BLaER1 (cell line): ENCODE data around the gene STX1A.

ENCODE experiments used
- H3K27ac ChIP-seq: shearing (Covaris generic); formaldehyde crosslinking; 2 replicates; pipeline ENCODE4 v1.8.1; 2022
- H3K27me3 ChIP-seq: shearing (Covaris generic); formaldehyde crosslinking; 2 replicates; pipeline ENCODE4 v1.8.1; 2022
- H3K36me3 ChIP-seq: shearing (Covaris generic); formaldehyde crosslinking; 2 replicates; pipeline ENCODE4 v1.8.1; 2022
- H3K4me1 ChIP-seq: shearing (Covaris generic); formaldehyde crosslinking; 2 replicates; pipeline ENCODE4 v1.8.1; 2022
- H3K4me2 ChIP-seq: shearing (Covaris generic); formaldehyde crosslinking; 2 replicates; pipeline ENCODE4 v1.8.1; 2022
- H3K4me3 ChIP-seq: shearing (Covaris generic); formaldehyde crosslinking; 2 replicates; pipeline ENCODE4 v1.8.1; 2022
- H3K9ac ChIP-seq: shearing (Covaris generic); formaldehyde crosslinking; 2 replicates; pipeline ENCODE4 v1.8.1; 2022
- H3K9me3 ChIP-seq: shearing (Covaris generic); formaldehyde crosslinking; 2 replicates; pipeline ENCODE4 v1.8.1; 2022
- H4K20me1 ChIP-seq: shearing (Covaris generic); formaldehyde crosslinking; 2 replicates; pipeline ENCODE4 v1.8.1; 2022
- Cebpa-rat ChIP-seq: shearing (Covaris generic); IDR thresholded peaks from 2 replicates; pipeline ENCODE4 v1.8.1; 2022

STX1A gene

DNA sequence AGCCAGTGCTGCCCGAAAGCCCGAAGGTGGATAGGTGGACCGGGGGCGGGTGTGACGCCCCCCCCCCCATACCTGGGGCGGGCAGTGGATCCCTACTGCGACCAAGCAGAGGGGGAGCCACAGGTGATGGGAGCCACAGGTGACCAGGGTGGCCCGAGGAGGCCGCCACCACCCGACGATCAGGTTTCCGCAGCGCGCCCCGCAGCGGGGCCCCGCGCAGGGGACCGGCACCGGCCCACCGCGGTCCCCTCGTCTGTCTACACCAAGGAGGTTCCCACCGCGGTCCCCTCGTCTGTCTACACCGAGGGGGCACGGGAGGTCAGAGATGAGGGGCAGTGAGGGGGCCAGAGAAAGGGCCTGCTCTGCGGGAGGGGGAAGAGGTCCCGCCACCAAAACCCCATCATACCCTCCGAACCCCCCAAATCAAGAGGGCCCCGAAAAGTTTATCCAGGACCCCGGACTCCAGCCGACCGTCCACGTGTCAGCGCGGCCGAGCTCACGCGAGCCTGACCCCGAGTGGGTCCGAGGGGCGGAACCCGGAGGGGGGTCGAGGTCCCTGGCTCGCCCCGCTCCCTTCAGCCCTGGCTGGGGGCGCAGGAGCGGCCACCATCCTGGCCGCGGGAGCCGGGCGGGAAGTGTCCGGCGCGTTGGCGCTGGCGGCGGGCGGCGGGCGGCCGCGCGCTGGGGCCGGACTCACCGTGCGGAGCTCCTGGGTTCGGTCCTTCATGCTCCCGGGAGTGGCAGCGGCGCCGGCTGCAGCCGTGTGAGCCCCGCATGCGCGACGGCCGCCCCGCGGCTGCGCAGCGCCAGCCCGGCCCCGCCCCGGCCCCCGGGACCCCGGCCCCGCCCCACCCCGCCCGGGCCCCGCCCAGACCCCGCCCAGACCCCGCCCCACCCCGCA is at the start of gene STX1A:
TSS of gene STX1A (minus strand) at position 765 of the 901 bp plus-strand sequence. CDS start at position 727, 38 bp downstream.
- Histone ChIP-seq H3K9me3 (no peaks in the 10 kb centered on the region), H3K4me2 (peak within 1 kb of the TSS; percentile 100), H3K4me1 (peaks cover 73% of the 10 kb centered on the region), H3K27ac (no peak within 1 kb of the TSS), H4K20me1 (peaks cover 70% of the 10 kb centered on the region), H3K9ac (peak within 1 kb of the TSS; percentile 50; the same call in 1 of the 2 replicates), H3K4me3 (peak within 1 kb of the TSS; percentile 75), H3K36me3 (no peaks in the 10 kb centered on the region), H3K27me3 (peaks cover 65% of the 10 kb centered on the region)
- no peak for TF ChIP-seq Cebpa-rat

DNA sequence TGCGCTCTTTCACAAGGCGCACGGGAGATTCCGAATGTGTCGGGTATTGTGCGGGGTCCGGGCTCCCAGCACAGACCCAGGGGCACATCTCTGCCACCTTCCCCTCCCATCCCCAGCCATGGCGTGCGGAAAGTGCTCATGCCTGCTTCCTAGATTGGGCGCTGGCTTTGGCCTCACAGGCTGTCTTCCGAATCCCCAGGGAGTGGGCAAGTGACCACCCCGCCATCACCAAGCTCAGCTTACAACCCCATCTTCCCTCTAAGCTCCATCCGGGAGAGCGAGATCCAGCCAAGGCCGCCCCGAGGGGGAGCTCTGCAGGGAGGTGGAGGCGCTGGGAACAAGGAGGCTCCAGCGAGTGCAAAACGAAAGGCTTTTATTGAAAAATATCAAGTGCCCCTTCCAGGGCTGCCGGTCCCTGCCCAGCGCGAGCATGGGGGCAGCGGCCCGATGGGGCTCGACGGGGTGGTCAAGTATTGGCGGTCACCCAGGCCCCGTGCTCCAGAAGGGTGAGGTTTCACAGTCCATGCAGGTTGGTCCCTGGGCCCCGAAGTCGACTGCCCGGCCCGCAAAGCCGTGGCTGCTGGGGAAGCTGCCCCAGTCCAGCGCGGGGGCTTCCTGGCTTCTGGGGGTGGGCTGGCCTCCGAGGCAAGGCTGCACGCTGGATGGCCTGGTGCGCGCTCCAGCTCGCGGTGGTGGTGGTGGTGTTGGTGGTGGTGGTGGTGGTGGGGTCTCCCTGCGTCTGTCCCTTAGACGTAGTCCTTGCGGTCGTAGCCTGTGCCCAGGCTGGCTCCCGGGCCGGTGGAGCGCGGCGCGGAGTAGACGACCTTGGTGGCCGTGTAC is 49.4 kb upstream of the STX1A start:
- no peak overlapping the region for H3K4me2 ChIP-seq
- H3K27ac ChIP-seq: no peak overlapping the region

DNA sequence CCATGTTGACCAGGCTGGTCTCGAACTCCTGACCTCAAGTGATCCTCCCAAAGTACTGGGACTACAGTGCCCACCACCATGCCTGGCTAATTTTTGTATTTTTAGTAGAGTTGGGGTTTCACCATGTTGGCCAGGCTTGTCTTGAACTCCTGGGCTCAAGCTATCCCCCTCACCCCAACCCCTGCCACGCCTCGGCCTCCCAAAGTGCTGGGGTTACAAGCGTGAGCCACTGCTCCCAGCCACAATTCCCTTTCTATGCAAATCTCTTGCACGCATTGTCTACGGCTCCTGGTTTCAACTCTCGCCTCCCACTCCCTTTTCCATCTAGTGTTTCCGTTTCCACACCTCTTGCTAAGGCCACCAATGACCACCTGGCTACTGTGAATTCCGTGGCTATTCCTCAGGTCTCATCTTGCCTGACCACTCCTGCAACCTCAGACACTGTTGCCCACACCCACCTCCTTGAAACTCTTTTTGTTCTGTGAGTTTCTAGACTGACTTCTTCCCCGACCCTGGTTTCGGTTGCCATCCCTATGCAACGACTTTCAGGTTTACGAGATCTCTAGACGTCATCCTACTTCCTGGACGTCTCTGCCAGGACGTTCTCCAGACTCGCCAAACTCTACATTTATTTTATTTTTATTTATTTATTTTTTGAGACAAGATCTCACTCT is 47.2 kb upstream of the STX1A start:
- TF ChIP-seq Cebpa-rat: no peak
- Histone ChIP-seq H3K9me3 (0 out of 2 replicates have a peak, but pooled peaks cover 11% of the 10 kb centered on the region), H3K9ac (no peak overlapping the region), H3K4me3 (no peak overlapping the region), H3K4me2 (no peak overlapping the region), H4K20me1 (no peaks in the 10 kb centered on the region), H3K27ac (no peak overlapping the region), H3K27me3 (peaks cover 23% of the 10 kb centered on the region), H3K36me3 (no peaks in the 10 kb centered on the region), H3K4me1 (peaks cover 14% of the 10 kb centered on the region)

More for the DNA sequence above, 49.4 kb upstream of the STX1A start:
- no peaks in the 10 kb centered on the region for H3K36me3 ChIP-seq
- H3K4me1 ChIP-seq: peaks cover 14% of the 10 kb centered on the region
- no peak overlapping the region for H3K9ac ChIP-seq
- no peak for TF ChIP-seq Cebpa-rat
- H3K27me3 ChIP-seq: peaks cover 23% of the 10 kb centered on the region
- no peaks in the 10 kb centered on the region for H4K20me1 ChIP-seq
- 0 out of 2 replicates have a peak, but pooled peaks cover 11% of the 10 kb centered on the region for H3K9me3 ChIP-seq
- no peak overlapping the region for H3K4me3 ChIP-seq

DNA sequence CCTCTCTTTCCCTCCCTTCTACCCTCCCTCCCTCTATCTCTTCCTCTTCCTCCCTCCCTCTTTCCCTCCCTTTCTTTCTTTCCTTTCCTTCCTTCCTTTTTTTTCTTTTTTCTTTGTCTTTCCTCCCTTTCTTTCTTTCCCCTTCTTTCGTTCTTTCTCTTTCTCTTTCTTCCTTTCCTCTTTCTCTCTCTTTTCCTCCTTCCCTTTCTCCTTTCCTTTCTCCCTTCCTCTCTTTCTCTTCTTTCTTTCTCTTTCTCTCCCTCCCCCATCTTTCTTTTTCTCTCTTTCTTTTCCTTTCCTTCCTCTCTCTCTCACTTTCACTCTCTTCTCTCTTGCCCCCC is 43.2 kb upstream of the STX1A start:
- H3K4me2 ChIP-seq: no peak overlapping the region
- no peak for TF ChIP-seq Cebpa-rat
- H3K27me3 ChIP-seq: no peaks in the 10 kb centered on the region
- H3K36me3 ChIP-seq: no peaks in the 10 kb centered on the region
- no peaks in the 10 kb centered on the region for H3K9me3 ChIP-seq
- H3K9ac ChIP-seq: no peak overlapping the region
- H3K27ac ChIP-seq: no peak overlapping the region
- no peaks in the 10 kb centered on the region for H3K4me1 ChIP-seq
- no peaks in the 10 kb centered on the region for H4K20me1 ChIP-seq
- no peak overlapping the region for H3K4me3 ChIP-seq

DNA sequence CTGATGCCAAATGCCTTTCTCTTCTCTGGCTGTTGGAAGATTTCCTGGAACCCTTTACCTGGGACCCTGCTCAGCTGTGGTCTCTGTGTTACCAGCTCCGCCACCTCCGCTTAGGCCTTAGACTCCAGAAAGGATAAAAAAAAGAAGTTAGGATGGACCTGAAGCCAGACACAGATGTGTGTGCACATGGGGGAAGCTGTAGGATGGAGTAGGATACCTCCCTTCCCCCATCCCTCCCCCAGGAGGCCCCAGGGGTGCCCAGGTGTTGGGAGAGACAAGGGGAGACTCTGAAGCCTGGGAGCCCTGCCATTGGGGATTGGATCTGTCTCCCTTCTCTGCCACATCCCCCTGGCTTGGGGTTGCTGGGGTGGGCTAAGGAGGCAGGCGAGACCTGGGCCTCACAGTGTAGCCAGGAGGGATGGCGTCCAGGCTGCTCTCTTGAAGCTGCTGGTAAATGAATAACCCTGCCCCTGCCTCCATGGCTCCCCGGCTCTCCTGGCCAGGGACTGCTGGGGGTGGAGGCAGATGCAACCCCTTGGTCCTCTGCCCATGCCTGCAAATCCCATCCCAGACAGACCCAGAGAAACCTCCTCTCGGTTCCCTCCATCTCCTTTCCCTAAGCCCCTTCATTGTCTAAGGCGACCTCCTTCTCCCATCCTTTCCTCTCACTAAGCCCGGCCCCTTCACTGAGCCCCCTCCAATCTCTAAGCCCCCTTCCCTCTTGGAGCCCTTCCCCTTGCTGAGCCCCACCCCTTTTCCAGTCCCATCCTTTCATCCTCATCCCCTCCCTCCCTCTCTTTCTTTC is 42.6 kb upstream of the STX1A start:
- Histone ChIP-seq H3K27me3 (no peaks in the 10 kb centered on the region), H3K9me3 (no peaks in the 10 kb centered on the region), H3K9ac (no peak overlapping the region), H3K4me1 (no peaks in the 10 kb centered on the region), H3K4me2 (no peak overlapping the region), H4K20me1 (no peaks in the 10 kb centered on the region), H3K36me3 (no peaks in the 10 kb centered on the region), H3K27ac (no peak overlapping the region), H3K4me3 (no peak overlapping the region)
- no peak for TF ChIP-seq Cebpa-rat

DNA sequence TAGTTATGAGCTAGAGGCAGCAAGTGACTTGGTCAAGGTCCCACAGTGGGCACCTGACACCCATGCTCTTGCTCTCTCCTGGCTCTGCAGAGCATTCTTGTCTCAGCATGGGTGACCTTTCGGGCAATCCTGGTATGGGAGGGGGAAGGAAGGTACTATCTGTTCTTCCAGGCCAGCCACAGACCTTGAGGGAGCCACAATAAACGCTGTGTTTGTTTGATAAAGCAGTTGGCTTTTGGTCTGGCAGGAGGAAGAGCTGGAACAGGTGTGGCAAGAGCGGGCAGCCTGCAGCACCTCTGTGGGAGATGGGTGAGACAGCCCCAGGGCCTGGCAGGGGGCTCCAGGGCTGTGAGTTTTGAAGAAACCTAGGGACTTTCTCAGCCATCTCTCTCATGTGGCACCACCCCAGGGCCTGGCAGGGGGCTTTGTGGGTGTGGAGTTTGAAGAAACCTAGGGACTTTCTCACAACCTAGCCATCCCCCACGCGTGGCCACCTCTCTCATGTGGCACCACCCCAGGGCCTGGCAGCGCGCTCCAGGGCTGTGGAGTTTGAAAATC is 39.2 kb upstream of the STX1A start:
- Histone ChIP-seq H3K27me3 (no peaks in the 10 kb centered on the region), H4K20me1 (no peaks in the 10 kb centered on the region), H3K27ac (no peak overlapping the region), H3K4me2 (no peak overlapping the region), H3K9me3 (no peaks in the 10 kb centered on the region), H3K36me3 (no peaks in the 10 kb centered on the region), H3K4me3 (no peak overlapping the region), H3K9ac (no peak overlapping the region), H3K4me1 (no peaks in the 10 kb centered on the region)
- TF ChIP-seq Cebpa-rat: no peak

DNA sequence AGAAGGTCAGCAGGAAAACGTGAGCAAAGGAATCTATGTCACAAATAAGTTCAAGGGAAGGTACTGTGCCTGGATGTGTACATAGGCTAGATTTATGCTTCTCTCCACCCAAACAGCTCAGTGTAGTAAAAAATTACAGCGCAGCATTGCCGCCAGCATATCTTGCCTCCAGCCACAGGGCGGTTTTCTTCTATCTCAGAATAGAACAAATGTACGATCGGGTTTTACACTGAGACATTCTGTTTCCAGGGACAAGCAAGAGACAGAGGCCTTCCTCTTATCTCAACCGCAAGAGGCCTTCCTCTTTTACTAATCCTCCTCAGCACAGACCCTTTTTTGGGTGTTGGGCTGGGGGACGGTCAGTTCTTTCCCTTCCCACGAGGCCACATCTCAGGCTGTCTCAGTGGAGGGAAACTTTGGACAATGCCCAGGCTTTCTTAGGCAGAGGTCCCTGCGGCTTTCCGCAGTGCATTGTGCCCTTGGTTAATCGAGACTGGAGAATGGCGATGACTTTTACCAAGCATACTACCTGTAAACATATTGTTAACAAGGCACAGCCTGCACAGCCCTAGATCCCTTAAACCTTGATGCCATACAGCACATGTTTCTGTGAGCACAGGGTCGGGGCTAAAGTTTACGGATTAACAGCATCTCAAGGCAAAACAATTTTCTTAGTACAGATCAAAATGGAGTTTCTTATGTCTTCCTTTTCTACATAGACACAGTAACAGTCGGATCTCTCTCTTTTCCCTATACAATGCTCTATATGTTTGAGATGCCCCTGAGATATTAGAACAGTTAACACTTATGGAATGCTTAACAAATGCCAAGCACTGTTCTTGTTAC is 30.7 kb upstream of the STX1A start:
- no peak for TF ChIP-seq Cebpa-rat
- H3K27ac ChIP-seq: no peak overlapping the region
- H4K20me1 ChIP-seq: no peaks in the 10 kb centered on the region
- no peak overlapping the region for H3K4me2 ChIP-seq
- no peaks in the 10 kb centered on the region for H3K36me3 ChIP-seq
- H3K9me3 ChIP-seq: no peaks in the 10 kb centered on the region
- H3K27me3 ChIP-seq: no peaks in the 10 kb centered on the region
- H3K4me3 ChIP-seq: no peak overlapping the region
- no peak overlapping the region for H3K9ac ChIP-seq
- no peaks in the 10 kb centered on the region for H3K4me1 ChIP-seq

DNA sequence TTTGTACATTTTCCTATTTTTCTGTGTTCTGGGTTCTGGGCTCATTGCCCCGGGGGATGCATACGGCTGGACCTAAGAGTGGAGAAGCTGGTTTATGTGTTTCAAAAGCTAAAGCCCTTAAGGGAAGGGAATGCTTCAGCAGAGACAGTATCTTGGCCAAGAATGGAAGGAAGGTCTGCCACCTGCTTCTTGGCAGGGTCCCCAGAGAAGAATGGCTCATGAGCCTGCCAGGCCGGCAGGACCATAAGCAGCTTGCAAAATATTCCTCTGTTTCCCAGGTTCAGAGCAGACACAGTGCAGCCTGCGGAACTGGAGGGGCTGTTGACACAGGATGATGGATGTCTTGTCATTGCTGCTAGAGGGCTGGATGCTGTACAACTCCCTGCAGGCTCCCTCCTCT is 26.9 kb upstream of the STX1A start:
- Histone ChIP-seq H3K9ac (no peak overlapping the region), H3K4me1 (peaks cover 11% of the 10 kb centered on the region), H4K20me1 (no peaks in the 10 kb centered on the region), H3K4me3 (no peak overlapping the region), H3K27ac (no peak overlapping the region), H3K9me3 (no peaks in the 10 kb centered on the region), H3K4me2 (no peak overlapping the region), H3K36me3 (no peaks in the 10 kb centered on the region), H3K27me3 (peaks cover 15% of the 10 kb centered on the region)
- TF ChIP-seq Cebpa-rat: no peak
